ENCODE data around the gene MYL7.
"Not testable (repeated sequence)": the region's sequence is repeated elsewhere in the genome, so short reads cannot be mapped to it uniquely, and the experiment has no call there.

Gene MYL7

DNA sequence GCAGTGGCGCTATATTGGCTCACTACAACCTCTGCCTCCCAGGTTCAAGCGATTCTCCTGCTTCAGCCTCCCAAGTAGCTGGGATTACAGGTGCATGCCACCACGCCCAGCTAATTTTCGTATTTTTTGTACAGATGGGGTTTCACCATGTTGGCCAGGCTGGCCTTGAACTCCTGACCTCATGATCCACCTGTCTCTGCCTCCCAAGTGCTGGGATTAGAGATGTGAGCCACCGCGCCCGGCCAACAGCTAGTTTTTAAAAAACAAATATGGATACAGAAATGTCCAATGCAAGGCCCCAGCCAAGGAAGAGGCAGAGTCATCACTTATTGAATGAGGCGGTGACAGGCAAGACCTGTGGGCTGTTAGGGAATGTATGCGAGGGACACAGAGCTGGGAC is 30.8 kb upstream of the MYL7 start:
- DNase-seq = not testable (repeated sequence)

DNA sequence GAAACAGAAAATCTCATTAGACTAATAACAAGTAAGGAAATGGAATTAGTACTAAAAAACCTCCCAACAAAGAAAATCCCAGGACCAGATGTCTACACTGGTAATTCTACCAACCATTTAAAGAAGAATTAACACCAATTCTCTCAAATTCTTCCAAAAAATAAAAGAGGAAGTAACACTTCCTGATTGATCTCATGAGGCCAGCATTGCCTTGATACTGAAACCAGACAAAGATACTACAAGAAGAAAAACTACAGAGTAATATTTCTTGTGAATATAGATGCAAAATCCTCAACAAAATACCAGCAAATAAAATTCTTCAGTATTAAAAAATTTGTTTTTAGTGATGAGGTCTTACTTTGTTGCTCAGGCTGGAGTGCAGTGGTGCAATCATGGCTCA is 26.8 kb upstream of the MYL7 start:
- DNase-seq = no peak

- no peak for DNase-seq
Measured at GRCh38 chr7:44163591-44163990, 22.5 kb upstream of the MYL7 start.

DNA sequence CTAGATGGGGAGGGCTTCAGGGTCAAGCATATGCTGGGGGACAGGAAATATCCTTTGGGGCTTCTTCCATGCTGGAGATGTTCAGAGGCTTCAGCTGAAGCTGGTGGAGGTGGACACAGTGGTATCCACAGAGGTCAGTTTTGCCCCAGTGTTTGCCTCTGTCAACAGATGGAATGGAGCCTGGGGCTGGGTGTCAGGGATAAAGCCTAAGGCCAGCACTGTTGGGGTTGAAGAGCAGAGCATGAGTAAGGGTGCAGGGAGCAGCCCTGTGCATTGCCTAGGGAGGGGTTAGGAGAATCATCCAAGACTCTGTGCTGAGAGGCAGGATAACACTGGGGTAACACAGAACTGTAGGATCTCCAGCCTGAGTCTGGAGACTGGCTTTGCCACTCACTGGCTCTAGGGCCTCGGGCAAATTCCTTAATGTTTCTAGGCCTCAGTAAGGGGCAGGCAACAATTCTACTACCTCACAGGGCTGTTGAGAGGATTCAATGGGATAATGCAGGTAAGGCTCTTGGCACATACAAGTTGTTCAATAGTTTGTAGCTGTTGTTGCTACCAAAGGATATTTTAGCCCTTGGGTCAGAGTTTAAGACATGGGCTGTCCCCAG is 21.8 kb upstream of the MYL7 start:
- DNase-seq = no peak

GRCh38 chr7:44162179-44162578 is 21.0 kb upstream of the MYL7 start:
- DNase-seq = no peak

- DNase-seq = no peak
Measured at GRCh38 chr7:44161371-44161770, 20.2 kb upstream of the MYL7 start.

GRCh38 chr7:44159824-44160630 is 18.9 kb upstream of the MYL7 start:
- no peak for DNase-seq

DNA sequence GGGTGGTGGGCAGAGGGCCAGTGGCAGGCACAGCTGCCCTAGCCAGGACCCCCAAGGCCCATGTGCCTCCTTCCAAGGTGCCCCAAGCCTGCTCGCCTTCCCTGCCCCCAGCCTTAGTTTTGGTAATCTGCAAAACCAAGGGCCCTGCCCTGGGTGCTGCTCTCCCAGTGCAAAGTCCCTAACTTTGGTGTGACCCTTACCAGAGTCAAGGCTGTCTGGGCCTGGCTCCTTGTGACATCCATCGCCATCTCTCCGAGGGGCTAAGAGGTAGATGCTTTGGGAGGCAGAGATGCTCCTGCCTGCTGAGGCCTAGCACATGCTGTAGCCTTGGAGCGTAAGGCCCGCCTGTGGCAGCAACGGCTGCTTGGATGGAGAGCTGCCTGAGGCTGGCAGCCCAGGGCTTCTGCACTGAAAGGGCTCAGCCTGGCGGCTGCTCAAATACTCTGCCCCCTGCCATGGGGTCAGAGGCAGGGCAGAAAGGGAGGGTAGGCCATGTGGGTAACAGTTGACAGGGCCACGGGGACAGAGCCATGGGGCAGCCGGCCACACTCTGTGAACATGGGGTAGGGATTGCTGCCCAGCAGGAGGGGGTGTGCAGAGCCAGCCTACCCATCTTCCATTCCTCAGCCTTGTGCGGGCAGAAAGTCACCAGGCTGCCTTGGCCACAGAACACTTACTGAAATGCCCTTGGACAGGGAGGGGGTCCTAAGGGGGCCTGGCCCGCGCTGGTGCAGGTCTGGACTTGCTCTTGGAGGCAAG is 17.9 kb upstream of the MYL7 start:
- DNase-seq = no peak

DNA sequence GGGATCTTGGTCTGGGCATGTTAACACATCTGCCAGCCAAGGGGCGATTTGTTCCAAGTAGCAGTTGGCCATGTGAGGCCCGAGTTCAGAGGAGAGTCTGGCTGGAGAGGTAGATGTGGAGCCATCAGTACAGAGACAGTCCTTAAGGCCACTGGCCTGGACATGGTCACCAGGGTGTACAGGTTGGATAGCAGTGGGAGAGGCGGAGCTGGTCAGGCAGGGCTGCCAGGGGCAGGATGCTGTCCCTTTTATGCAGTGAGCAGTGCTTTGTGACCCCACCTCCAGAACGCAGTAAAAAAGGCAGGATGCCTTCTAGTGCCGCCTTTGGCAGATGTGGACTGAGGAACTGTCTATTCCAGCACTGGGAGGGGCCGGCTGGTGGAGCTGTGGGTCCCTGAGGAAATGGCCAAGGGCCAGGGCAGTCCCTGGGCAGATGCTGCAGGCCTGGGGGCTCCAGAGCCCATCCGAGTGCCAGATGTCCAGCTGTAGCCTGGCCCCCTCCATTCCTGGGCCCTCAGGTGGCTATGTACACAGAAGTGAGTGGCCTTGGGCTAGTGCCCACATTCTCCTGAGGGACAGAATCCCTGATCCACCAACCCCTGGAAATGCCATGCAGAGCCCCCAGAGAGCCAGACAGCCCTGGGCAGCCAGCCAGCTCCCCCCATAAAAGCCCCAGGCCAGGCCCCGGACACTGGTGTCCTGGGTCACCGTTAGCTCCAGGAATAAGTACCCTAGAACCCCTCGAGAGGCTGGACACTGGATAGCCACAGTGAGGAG is 17.2 kb upstream of the MYL7 start:
- DNase-seq = no peak

GRCh38 chr7:44157116-44158080 is 16.3 kb upstream of the MYL7 start:
- no peak for DNase-seq

- no peak for DNase-seq
Measured at GRCh38 chr7:44156453-44157010, 15.4 kb upstream of the MYL7 start.

DNA sequence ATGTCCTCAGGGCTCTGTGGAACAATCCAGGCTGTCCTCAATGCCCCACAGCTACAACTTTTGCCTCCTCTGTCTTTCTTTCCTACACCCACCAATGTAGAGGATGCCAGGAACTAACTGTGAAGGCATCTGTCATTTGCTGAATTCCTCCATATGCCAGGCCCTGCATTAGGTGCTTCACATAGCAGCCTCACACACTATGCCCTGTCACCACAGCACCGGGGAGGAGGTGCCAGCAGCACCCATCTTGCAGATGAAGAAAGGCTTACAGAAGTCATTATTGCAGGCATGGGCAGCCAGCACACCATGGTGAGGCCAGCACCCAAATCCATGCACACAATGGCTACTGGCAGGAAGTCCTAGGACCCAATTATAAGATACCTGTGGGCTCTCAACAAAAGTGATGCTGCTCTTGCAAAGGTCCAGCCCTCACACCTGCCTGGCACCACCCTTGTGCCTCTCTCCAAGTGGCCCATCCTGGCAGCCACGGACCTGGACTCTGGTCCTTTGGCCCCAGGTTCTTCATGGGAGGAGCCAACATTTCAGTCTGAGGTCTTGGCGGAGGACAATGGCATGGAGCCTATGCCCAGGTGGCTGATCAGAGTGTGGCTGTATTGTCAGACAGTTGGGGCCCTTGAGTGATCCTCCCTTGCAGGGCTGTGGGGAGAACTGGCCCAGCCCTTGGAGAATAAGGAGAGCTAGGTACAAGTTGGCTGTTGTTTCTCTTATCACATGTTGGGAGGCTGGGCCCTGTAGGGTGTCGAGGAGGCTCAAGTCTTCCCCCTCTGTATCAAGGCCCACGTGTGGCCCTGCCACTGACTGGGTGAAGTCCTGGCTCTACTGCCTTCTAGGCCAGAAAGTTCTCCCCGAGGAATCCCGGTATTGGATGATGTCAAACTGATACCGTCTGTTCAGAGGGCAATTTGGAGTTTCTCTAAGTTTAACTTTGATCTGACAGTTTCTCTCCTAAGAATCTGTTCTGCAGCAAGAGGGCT is 14.4 kb upstream of the MYL7 start:
- no peak for DNase-seq

GRCh38 chr7:44154703-44155102 is 13.6 kb upstream of the MYL7 start:
- DNase-seq = no peak

DNA sequence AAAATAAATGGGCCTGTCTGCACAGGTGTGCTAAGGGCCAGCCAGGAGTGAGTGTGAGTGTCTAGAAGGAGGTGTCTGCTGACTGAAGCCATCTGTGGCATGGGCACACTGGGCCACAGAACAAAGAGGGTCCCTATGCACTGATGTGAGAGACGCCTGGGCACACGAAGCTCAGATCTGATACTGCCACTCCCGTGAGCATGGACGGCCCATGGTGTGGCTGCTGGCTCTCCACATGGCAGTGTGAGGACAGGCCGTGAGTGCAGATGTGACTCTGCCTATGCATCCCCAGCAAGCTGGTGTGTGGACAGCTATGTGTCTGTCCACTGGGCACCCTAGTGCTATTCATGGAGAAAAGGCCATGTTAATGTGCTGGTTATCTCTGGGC is 12.8 kb upstream of the MYL7 start:
- DNase-seq = no peak

GRCh38 chr7:44152971-44153947 is 12.1 kb upstream of the MYL7 start:
- DNase-seq = no peak

DNA sequence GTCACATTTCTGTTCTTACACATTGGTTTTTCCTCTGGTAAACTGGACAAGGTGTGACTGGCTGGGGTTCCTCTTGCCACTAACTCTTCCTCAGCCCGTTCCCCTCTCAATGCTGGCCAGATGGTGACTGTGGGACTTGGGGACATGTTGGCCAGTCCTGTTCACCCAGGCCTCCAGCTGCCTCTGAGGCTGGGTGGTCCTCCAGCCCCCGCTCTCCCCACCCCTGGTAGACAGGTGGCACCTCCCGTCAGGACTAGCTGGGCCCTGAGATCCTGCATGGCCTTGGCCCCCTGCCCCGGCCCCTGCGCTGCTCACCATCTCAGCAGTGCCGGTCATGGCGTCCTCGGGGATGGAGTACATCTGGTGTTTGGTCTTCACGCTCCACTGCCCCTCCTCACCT is 10.8 kb upstream of the MYL7 start:
- no peak for DNase-seq

DNA sequence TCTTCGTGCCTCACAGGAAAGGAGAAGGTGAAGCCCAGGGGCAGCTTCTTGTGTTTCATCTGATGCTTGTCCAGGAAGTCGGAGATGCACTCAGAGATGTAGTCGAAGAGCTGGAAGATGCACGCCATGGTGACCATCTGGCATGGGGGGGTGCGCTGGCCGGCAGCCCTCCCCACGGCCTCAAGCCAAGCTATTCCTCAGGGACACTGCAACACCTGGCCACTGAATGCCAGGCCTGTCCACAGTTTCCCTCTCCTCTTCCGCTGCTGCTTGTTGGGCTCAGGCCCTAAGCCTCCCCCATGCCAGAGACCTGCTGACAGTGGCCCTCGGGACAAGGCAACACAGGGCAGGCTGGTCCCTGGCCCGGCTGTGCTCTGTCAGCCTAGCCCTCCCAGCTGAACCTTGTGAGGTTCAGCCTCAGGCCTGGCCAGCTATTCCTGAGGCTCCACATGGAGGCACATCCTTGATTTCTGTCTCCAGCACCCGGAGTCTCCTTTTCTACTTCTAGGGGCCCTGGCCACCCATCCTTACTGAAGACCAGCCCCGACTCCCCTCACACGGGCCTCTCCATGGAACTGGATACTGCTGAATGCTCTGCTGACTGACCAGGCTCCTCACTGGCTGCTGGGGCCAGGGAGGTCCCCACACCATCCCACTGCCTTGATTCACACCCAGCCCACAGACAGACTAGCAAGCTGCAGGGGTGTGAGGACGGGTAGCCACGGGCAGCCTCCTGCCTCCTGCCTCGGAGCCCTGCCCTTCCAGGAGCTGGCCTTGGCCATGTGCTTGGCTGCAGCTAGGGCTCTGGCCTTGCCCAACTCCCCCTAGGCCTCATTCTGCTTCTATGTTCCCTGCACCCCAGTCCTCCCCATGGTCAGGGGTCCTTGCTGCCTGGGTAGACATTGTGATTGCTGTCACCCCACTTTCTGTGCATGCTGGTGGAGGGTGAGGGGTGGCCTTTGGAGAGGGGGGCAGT is 10.1 kb upstream of the MYL7 start:
- DNase-seq = no peak

GRCh38 chr7:44150466-44150832 is 9.3 kb upstream of the MYL7 start:
- no peak for DNase-seq
